ENCODE data around the gene COL6A3.

The COL6A3 gene

DNA sequence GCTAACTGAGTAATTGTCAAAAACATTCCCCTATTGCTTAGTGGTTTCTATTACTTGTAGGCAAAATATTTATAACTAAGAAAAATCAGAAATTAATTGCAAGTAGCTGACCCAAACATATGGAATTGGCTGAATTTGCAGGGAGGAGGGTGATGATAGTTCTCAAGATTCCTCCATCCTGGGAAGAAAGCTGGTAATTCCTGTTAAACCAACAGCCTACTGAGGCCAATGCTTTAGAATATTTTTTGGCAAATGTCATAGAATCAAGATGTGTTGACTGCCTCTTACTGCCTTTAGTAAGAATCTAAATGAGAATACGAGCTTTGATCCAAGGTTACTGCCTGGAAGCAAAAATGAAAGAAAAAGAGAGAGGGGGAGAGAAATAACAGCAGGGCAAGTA is 120.0 kb downstream of the COL6A3 start:
- no peak for DNase-seq

DNA sequence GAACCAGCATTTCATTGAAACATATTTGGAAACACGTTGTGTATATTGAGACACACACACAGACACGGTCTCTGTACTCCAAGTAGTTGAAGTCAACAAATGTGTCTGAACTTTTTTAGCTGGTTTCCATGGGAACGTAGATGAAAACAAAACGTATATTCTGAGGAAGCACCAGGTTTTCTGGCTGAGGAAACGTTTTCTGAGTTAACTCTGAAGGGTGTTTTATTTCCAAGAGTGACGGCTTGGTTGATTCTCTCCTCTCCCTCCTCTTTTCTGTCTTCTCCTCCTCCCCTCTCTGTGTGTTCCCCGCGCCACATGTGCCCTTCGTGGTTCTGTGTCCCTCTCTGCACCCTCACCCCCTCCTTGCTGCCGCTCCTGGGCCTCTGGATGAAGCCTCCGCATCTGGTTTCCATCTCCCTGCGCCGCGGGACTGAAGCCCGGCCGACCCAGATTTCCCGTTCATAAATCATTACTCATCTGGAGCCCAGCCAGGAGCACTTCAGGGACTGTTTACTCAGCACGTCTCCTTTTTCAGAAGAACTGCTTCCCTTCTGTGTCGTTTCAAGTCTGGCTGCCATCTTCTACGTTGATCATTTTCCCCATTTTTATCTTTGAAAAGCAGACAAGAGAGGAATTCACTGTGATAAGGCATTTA is 122.7 kb downstream of the COL6A3 start:
- peak; percentile 100 for DNase-seq

GRCh38 chr2:237290261-237290660 is 123.7 kb downstream of the COL6A3 start:
- DNase-seq = peak; percentile 88

DNA sequence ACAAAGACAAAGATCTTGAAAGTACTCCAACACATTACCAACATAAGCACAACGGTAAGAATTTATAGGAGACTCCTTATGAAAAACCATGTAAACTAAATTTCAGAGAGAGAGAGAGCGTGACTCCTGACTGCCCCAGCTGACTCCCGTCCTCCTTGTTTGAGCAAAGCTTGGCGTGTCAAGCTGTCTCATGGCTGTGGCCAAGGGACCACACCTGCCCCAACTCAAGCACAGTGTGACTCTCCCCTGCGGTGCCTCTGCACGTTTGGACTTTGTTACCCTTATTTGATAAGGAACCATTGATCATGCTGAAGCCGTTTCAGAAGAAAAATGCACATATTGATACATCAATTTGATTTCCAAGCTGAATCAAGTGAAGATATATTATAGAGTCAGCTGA is 124.8 kb downstream of the COL6A3 start:
- DNase-seq = peak; percentile 33

- DNase-seq = no peak
Observed at GRCh38 chr2:237287872-237288271, 126.1 kb downstream of the COL6A3 start.

DNA sequence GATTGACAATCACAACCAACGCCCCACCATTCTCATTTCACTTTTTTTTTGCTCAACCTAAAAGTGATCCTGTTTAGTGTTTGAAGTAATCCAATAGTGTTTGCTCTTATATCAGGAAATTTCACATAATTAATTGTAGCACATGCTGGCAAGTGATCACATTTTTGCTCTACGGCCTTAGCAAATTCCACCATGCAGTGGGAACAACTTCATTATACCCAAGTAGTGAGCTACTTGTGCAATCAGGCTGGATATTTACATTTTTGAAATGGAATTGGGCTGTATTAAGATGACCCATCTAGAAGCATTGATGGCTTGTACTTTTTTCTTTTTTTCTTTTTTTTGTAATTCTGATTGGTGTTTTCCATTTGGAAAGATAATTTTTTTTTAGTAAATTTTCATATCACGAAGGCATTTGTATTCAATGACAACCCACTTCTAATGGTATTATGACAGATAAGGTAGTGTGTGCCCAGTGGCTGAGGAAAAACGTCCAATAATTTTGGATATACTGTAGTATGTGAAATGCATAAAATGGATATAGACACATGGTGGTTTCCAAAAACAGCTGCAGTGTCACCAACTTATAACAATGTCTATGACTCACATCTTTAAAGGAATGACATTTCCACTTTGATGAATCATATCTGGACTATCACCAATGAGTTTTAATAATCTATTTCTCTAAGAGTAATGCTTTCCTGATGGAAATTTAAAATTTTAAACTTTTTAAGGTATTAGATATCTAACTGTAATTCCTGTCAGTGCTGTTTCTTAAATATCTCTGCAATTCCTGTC is 130.6 kb downstream of the COL6A3 start:
- peak; percentile 34 for DNase-seq

GRCh38 chr2:237282568-237283128 is 131.3 kb downstream of the COL6A3 start:
- DNase-seq = no peak

DNA sequence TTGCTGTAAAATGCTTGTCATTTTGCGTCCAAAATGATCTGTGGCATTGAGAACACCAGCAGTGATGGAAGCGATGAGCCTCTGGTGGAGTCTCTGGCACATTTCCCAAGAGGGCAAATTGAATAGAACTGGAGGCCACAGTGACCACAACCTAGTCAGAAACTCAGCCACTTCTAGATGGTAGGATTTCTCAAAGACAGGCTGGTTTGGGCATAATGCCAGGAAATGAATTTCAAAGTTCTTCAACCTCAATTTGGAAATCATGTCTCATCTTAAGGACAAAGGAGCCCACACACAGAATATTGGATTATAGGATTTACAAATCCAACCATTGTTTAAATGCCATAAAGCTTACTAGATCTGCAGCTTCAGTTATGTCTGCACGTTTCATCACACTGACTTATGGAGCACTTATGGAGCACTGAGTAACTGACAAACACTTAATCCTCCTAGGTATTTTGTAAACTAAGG is 132.1 kb downstream of the COL6A3 start:
- DNase-seq = no peak

DNA sequence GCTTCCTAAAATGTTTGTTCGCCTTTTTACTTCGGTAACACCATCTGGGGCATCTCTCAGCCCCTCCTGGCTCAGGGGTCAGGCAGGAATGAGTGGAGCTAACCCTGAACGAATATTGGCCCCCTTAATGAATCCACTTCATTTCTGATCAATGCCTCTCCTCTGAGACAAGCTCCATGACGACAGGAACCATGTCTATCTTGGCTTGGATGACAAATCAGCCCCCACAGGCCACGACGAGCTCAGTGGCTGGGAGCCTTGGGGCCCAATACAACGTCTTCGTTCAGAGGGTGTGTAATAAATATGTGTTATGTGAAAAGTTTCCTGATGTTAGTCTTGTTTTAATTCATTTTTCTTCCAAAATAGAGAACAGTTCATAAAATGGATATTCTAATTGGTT is 133.0 kb downstream of the COL6A3 start:
- no peak for DNase-seq

GRCh38 chr2:237280229-237280628 is 133.7 kb downstream of the COL6A3 start:
- no peak for DNase-seq

DNA sequence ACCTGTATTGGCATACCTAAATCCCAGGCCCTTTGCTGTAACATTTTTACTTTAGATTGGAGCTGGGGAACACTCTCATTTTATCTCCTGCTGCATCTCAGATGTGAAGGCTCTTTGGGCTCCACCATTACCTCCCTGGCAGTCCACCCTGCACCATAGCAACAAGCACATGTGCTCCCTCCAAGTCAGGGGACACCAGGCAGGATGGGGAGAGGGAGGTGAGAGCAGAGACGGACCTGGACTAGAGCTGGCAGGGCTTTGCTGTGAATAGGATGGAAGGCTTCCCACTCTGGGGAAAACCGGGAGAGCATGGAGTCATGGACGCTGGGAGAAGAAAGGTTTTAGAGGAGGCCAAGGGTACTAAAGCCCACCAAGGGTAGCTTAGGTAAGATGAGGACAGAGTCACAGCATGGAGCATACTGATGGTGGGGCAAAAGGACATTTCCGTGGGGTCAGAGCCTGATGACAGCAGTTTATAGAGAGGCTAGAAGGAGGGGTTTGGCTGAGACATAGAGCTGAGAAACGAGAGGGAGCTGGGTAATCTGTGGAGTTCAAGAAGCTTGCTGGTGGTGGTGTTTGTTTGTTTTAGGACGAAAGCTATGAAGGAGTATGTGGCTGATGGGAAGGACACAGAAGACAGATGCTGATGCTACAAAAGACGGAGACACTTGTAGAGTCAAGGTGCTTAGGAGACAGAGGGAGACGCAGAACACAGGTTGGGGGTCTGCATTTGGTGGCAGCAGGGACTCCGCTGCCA is 134.8 kb downstream of the COL6A3 start:
- DNase-seq = no peak

- no peak for DNase-seq
Observed at GRCh38 chr2:237278568-237278967, 135.4 kb downstream of the COL6A3 start.

- no peak for DNase-seq
Observed at GRCh38 chr2:237276716-237277490, 137.1 kb downstream of the COL6A3 start.

All from DMS53 (cell line).